Neural cell (in vitro differentiated cells): ENCODE measurements around the gene SLC37A1. TPM values are rescaled to one million over a fixed set of nuclear protein-coding genes. Genes with fewer than 3 reads are reported as not detected.

Experiments used
- H2AFZ ChIP-seq: fragments of 200-600, 300-800 bp; sonication (generic), shearing (Covaris generic); 2 replicates; pipeline ENCODE4 v1.6.0; 2014; ENCODE audit warnings: low read depth, mild to moderate bottlenecking, antibody characterized with exemption, low read length, moderate library complexity
- H3F3A ChIP-seq: fragments of 200-600 bp; shearing (Covaris generic); 2 replicates; pipeline ENCODE4 v1.6.1; 2016; ENCODE audit warnings: mild to moderate bottlenecking, moderate library complexity, mixed read lengths, antibody characterized with exemption, low read length; ENCODE audit not compliant: insufficient read depth, poor library complexity, severe bottlenecking
- H3K27ac ChIP-seq: fragments of 200-600, 300-800 bp; sonication (generic), shearing (Covaris generic); 2 replicates; pipeline ENCODE4 v1.5.1; 2014; ENCODE audit warnings: mild to moderate bottlenecking, low read length, moderate library complexity
- H3K27me3 ChIP-seq: fragments of 300-800, 200-600 bp; sonication (generic), shearing (Covaris generic); 2 replicates; pipeline ENCODE4 v1.6.0; 2014; ENCODE audit warnings: mild to moderate bottlenecking, low read depth, low read length, moderate library complexity; ENCODE audit not compliant: insufficient read depth
- H3K36me3 ChIP-seq: fragments of 300-800, 200-600 bp; sonication (generic), shearing (Covaris generic); 2 replicates; pipeline ENCODE4 v1.5.1; 2014; ENCODE audit warnings: mild to moderate bottlenecking, antibody characterized with exemption, low read length, moderate library complexity; ENCODE audit not compliant: insufficient read depth
- H3K4me2 ChIP-seq: fragments of 300-800, 200-600 bp; sonication (generic), shearing (Covaris generic); 2 replicates; pipeline ENCODE4 v1.6.0; 2014; ENCODE audit warnings: mild to moderate bottlenecking, low read length
- H3K4me3 ChIP-seq: fragments of 300-800, 200-600 bp; sonication (generic), shearing (Covaris generic); 2 replicates; pipeline ENCODE4 v1.5.1; 2014; ENCODE audit warnings: mild to moderate bottlenecking, low read length, moderate library complexity
- H3K79me2 ChIP-seq: fragments of 200-600 bp; shearing (Covaris generic); replicated peaks from 2 replicates; pipeline ENCODE4 v1.6.0; 2014; ENCODE audit warnings: mild to moderate bottlenecking, low read length, moderate library complexity; ENCODE audit not compliant: insufficient read depth
- H3K9ac ChIP-seq: fragments of 300-800, 200-600 bp; sonication (generic), shearing (Covaris generic); 2 replicates; pipeline ENCODE4 v1.6.1; 2016; ENCODE audit warnings: mild to moderate bottlenecking, low read length, mixed read lengths
- H3K9me2 ChIP-seq: fragments of 200-600 bp; shearing (Covaris generic); 2 replicates; pipeline ENCODE4 v1.6.1; 2016; ENCODE audit warnings: mild to moderate bottlenecking, low read length, mixed read lengths; ENCODE audit not compliant: insufficient read depth
- H3K9me3 ChIP-seq: fragments of 200-600, 300-800 bp; sonication (generic), shearing (Covaris generic); 2 replicates; pipeline ENCODE4 v1.6.1; 2016; ENCODE audit warnings: mild to moderate bottlenecking, mixed run types, low read length, moderate library complexity, mixed read lengths
- H4K20me1 ChIP-seq: fragments of 200-600 bp; shearing (Covaris generic); 2 replicates; pipeline ENCODE4 v1.6.1; 2016; ENCODE audit warnings: mild to moderate bottlenecking, mixed run types; ENCODE audit not compliant: insufficient read depth
- CTCF ChIP-seq: fragments of 450-650 bp; IDR thresholded peaks from 2 replicates; pipeline ENCODE4 v1.5.1; 2014; ENCODE audit warnings: antibody characterized with exemption, mild to moderate bottlenecking, moderate library complexity; ENCODE audit not compliant: poor library complexity, severe bottlenecking
- EP300 ChIP-seq: fragments of 450-650 bp; conservative IDR thresholded peaks from 2 replicates; pipeline ENCODE4 v1.6.1; 2014; ENCODE audit warnings: antibody characterized with exemption, mild to moderate bottlenecking, moderate library complexity; ENCODE audit not compliant: poor library complexity, severe bottlenecking
- EZH2 ChIP-seq: fragments of 200-600, 300-800 bp; shearing (Covaris generic), sonication (generic); IDR thresholded peaks from 2 replicates; pipeline ENCODE4 v1.6.1; 2014; ENCODE audit warnings: antibody characterized with exemption, low read length, borderline replicate concordance, mild to moderate bottlenecking; ENCODE audit not compliant: insufficient read depth, poor library complexity, severe bottlenecking
- MXI1 ChIP-seq: fragments of 450-650 bp; conservative IDR thresholded peaks from 2 replicates; pipeline ENCODE4 v1.6.1; 2014; ENCODE audit warnings: antibody characterized with exemption, mild to moderate bottlenecking; ENCODE audit not compliant: poor library complexity, severe bottlenecking
- POLR2AphosphoS5 ChIP-seq: IDR thresholded peaks from 2 replicates; pipeline ENCODE4 v1.6.1; 2012
- RAD21 ChIP-seq: fragments of 450-650 bp; conservative IDR thresholded peaks from 2 replicates; pipeline ENCODE4 v1.6.1; 2014; ENCODE audit warnings: antibody characterized with exemption, mild to moderate bottlenecking, moderate library complexity
- REST ChIP-seq: IDR thresholded peaks from 2 replicates; pipeline ENCODE4 v1.6.1; 2012; ENCODE audit warnings: borderline replicate concordance
- SMC3 ChIP-seq: fragments of 450-650 bp; conservative IDR thresholded peaks from 2 replicates; pipeline ENCODE4 v1.6.1; 2014; ENCODE audit warnings: antibody characterized with exemption, mild to moderate bottlenecking, moderate library complexity; ENCODE audit not compliant: poor library complexity
- TAF1 ChIP-seq: IDR thresholded peaks from 2 replicates; pipeline ENCODE4 v1.6.1; 2012; ENCODE audit warnings: low read depth
- polyA plus RNA-seq: library from polyadenylated mRNA; depleted of rRNA; stranded (reverse); fragments of >200 nt; gene quantifications from 2 replicates; pipeline ENCODE4 v1.2.3, GENCODE V29; 2014

The SLC37A1 gene
- polyA plus RNA-seq, 1 donor from 2014 or later: 60.7 TPM

GRCh38 chr21:42580076-42580792 is 66.6 kb downstream of the SLC37A1 start:
- Histone ChIP-seq H3K27ac (no peak overlapping the region), H3F3A (no peaks in the 10 kb centered on the region), H3K9me3 (peaks cover 6% of the 10 kb centered on the region), H3K9ac (no peak overlapping the region), H2AFZ (no peak overlapping the region), H3K36me3 (peaks cover 20% of the 10 kb centered on the region), H3K4me2 (no peak overlapping the region), H3K79me2 (no peaks in the 10 kb centered on the region), H4K20me1 (no peaks in the 10 kb centered on the region), H3K9me2 (no peaks in the 10 kb centered on the region), H3K4me3 (no peak overlapping the region), H3K27me3 (no peaks in the 10 kb centered on the region)
- TF ChIP-seq SMC3 (no peak), MXI1 (no peak), CTCF (no peak), EZH2 (no peak), RAD21 (no peak), TAF1 (no peak), POLR2AphosphoS5 (no peak), EP300 (no peak), REST (no peak)

GRCh38 chr21:42580793-42581321 is 67.2 kb downstream of the SLC37A1 start:
- no peak overlapping the region for H3K9ac ChIP-seq
- peaks cover 20% of the 10 kb centered on the region for H3K36me3 ChIP-seq
- no peaks in the 10 kb centered on the region for H3K79me2 ChIP-seq
- H3K27me3 ChIP-seq: no peaks in the 10 kb centered on the region
- H3K9me3 ChIP-seq: peaks cover 6% of the 10 kb centered on the region
- no peak overlapping the region for H3K4me3 ChIP-seq
- no peak overlapping the region for H3K27ac ChIP-seq
- H3F3A ChIP-seq: no peaks in the 10 kb centered on the region
- H2AFZ ChIP-seq: no peak overlapping the region
- no peaks in the 10 kb centered on the region for H3K9me2 ChIP-seq
- no peak for TF ChIP-seq SMC3
- no peak overlapping the region for H3K4me2 ChIP-seq
- H4K20me1 ChIP-seq: no peaks in the 10 kb centered on the region
